SIG-M5 treated with dmso at 0.1 percent for 504 hours (cell line): ENCODE results near the gene RECK.
A peak's percentile ranks its signal among the peaks of the same experiment; 100 is the strongest.

Experiments
- DNase-seq: peaks from one replicate; lab custom pipeline; 2025; ENCODE audit not compliant: unreplicated experiment; lab: John Stamatoyannopoulos, UW

Gene RECK

GRCh38 chr9:36136894-36137391, 100.2 kb downstream of the RECK start:
- no peak for DNase-seq

- no peak for DNase-seq
Measured at GRCh38 chr9:36137392-36138004, 100.8 kb downstream of the RECK start.

GRCh38 chr9:36138496-36138895, 101.8 kb downstream of the RECK start:
- DNase-seq, result no peak

- DNase-seq, result no peak
Measured at GRCh38 chr9:36138901-36139300, 102.2 kb downstream of the RECK start.

GRCh38 chr9:36140086-36141084, 103.7 kb downstream of the RECK start:
- peak; percentile 81 for DNase-seq

GRCh38 chr9:36141288-36141687, 104.6 kb downstream of the RECK start:
- DNase-seq, result no peak

- DNase-seq, result no peak
Measured at GRCh38 chr9:36141761-36142160, 105.0 kb downstream of the RECK start.

GRCh38 chr9:36142510-36143244, 106.0 kb downstream of the RECK start:
- no peak for DNase-seq

GRCh38 chr9:36143245-36143641, 106.5 kb downstream of the RECK start:
- no peak for DNase-seq

GRCh38 chr9:36144309-36145232, 107.9 kb downstream of the RECK start:
- no peak for DNase-seq

- no peak for DNase-seq
Measured at GRCh38 chr9:36145970-36146369, 109.3 kb downstream of the RECK start.

GRCh38 chr9:36146651-36147050, 109.9 kb downstream of the RECK start:
- no peak for DNase-seq

GRCh38 chr9:36147441-36148175, 110.9 kb downstream of the RECK start:
- no peak for DNase-seq

GRCh38 chr9:36148311-36149051, 111.8 kb downstream of the RECK start:
- DNase-seq, result peak; percentile 35

- DNase-seq, result no peak
Measured at GRCh38 chr9:36149197-36149596, 112.5 kb downstream of the RECK start.

- DNase-seq, result no peak
Measured at GRCh38 chr9:36150574-36151315, 114.0 kb downstream of the RECK start.

- peak; percentile 92 for DNase-seq
Measured at GRCh38 chr9:36151316-36152210, 114.8 kb downstream of the RECK start.
